Measurements from ENCODE around the gene ZNF654. TPM values are rescaled to one million over a fixed set of nuclear protein-coding genes. Genes with fewer than 3 reads are reported as not detected.
A peak's percentile ranks its signal among the peaks of the same experiment; 100 is the strongest.

The ZNF654 gene
- total RNA-seq, 1 donor from 2014 or later = 18.7 TPM

- H3K27ac Mint-ChIP-seq (ENCODE audit: unreplicated experiment) = no peak overlapping the region
- Histone ChIP-seq H2AFZ (ENCODE audit: low read depth, low read length) (no peak overlapping the region), H3K4me2 (ENCODE audit: low read length) (no peak overlapping the region), H3K27me3 (ENCODE audit: insufficient read depth, low read length) (no peaks in the 10 kb centered on the region), H3K27ac (ENCODE audit: low read depth, low read length) (no peak overlapping the region), H4K20me1 (ENCODE audit: insufficient read depth, low read length) (peaks cover 8% of the 10 kb centered on the region), H3K36me3 (ENCODE audit: insufficient read depth, low read length) (no peaks in the 10 kb centered on the region), H3K9me3 (ENCODE audit: insufficient read depth, low read depth, low read length) (no peaks in the 10 kb centered on the region), H3K79me2 (ENCODE audit: insufficient read depth, low read length) (peaks cover 45% of the 10 kb centered on the region), H3K9ac (ENCODE audit: low read length) (no peak overlapping the region), H3K4me1 (ENCODE audit: insufficient read depth, low read length) (peaks cover 15% of the 10 kb centered on the region), H3K4me3 (ENCODE audit: insufficient read depth, low read depth, low read length) (no peak overlapping the region)
- peaks cover 9% of the 10 kb centered on the region for H3K4me1 Mint-ChIP-seq (ENCODE audit: low read depth, unreplicated experiment)
- FAIRE-seq = no peak
- no peak overlapping the region for H3K4me3 Mint-ChIP-seq (ENCODE audit: unreplicated experiment)
- H3K9me3 Mint-ChIP-seq (ENCODE audit: unreplicated experiment) = no peaks in the 10 kb centered on the region
- H3K27me3 Mint-ChIP-seq (ENCODE audit: low read depth, unreplicated experiment) = no peaks in the 10 kb centered on the region
- DNase-seq (ENCODE audit: low read depth) = no peak
- H3K36me3 Mint-ChIP-seq (ENCODE audit: low read depth, unreplicated experiment) = peaks cover 2% of the 10 kb centered on the region
- TF ChIP-seq EZH2 (IDR thresholded peaks at IDR 0.05; ENCODE audit: insufficient read depth, low read length) = no peak
- no peak for TF ChIP-seq CTCF (IDR thresholded peaks at IDR 0.05; ENCODE audit: insufficient read depth, low read depth, low read length)
Measured at GRCh38 chr3:88147261-88147660, 88.2 kb downstream of the ZNF654 start.

DNA sequence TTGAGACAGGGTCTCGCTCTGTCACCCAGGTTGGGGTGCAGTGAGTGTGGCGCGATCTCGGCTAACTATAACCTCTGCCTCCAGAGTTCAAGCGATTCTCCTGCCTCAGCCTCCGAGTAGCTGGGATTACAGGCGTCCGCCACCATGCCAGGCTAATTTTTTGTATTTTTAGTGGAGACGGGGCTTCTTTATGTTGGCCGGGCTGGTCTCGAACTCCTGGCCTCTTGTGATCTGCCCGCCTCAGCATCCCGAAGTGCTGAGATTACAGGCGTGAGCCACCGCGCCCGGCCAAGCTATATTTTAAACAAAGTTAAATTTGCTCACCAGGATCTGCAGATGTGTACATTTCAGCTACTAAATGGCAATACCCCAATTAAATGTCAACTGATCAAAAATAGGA is 89.6 kb downstream of the ZNF654 start:
- no peaks in the 10 kb centered on the region for H3K9me3 ChIP-seq (ENCODE audit: insufficient read depth, low read depth, low read length)
- DNase-seq (ENCODE audit: low read depth) = no peak
- peak overlapping the region; percentile 99 for H3K4me3 ChIP-seq (ENCODE audit: insufficient read depth, low read depth, low read length)
- H3K27ac ChIP-seq (ENCODE audit: low read depth, low read length) = peak overlapping the region; percentile 92
- TF ChIP-seq CTCF (IDR thresholded peaks at IDR 0.05; ENCODE audit: insufficient read depth, low read depth, low read length) = no peak
- no peak for TF ChIP-seq EZH2 (IDR thresholded peaks at IDR 0.05; ENCODE audit: insufficient read depth, low read length)
- H3K36me3 ChIP-seq (ENCODE audit: insufficient read depth, low read length) = peaks cover 3% of the 10 kb centered on the region
- no peak for FAIRE-seq
- peak overlapping the region; percentile 99 for H3K9ac ChIP-seq (ENCODE audit: low read length)
- peaks cover 13% of the 10 kb centered on the region for H3K4me1 ChIP-seq (ENCODE audit: insufficient read depth, low read length)
- no peaks in the 10 kb centered on the region for H3K9me3 Mint-ChIP-seq (ENCODE audit: unreplicated experiment)
- peak overlapping the region; percentile 62 for H3K27ac Mint-ChIP-seq (ENCODE audit: unreplicated experiment)
- no peaks in the 10 kb centered on the region for H3K27me3 ChIP-seq (ENCODE audit: insufficient read depth, low read length)
- H3K4me3 Mint-ChIP-seq (ENCODE audit: unreplicated experiment) = peak overlapping the region; percentile 92
- no peaks in the 10 kb centered on the region for H3K27me3 Mint-ChIP-seq (ENCODE audit: low read depth, unreplicated experiment)
- no peaks in the 10 kb centered on the region for H3K36me3 Mint-ChIP-seq (ENCODE audit: low read depth, unreplicated experiment)
- peaks cover 59% of the 10 kb centered on the region for H3K79me2 ChIP-seq (ENCODE audit: insufficient read depth, low read length)
- peaks cover 8% of the 10 kb centered on the region for H4K20me1 ChIP-seq (ENCODE audit: insufficient read depth, low read length)
- peak overlapping the region; percentile 96 for H3K4me2 ChIP-seq (ENCODE audit: low read length)
- H2AFZ ChIP-seq (ENCODE audit: low read depth, low read length) = peak overlapping the region; percentile 99
- peaks cover 7% of the 10 kb centered on the region for H3K4me1 Mint-ChIP-seq (ENCODE audit: low read depth, unreplicated experiment)

DNA sequence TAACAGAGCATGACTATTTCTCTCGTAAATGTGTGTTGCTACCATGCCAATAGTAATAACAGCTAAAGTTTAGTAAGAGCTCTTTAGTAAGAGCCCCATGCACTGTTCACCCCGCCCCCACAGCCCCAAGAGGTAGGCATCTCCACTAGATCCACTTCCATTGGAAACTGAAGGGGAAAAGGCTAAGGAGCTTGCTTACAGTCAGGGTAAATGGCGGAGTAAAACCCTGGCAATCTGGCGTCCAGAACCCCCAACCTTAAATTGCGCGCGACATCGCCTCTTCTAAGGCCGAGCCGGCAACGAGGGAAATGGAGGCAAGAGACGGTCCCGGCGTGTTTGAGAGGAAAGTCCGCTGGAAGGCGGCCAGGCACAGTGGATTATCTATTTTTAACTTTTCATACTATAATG is 90.0 kb downstream of the ZNF654 start:
- no peaks in the 10 kb centered on the region for H3K9me3 ChIP-seq (ENCODE audit: insufficient read depth, low read depth, low read length)
- FAIRE-seq = no peak
- Mint-ChIP-seq H3K4me3 (ENCODE audit: unreplicated experiment) (peak overlapping the region; percentile 92), H3K27me3 (ENCODE audit: low read depth, unreplicated experiment) (no peaks in the 10 kb centered on the region), H3K9me3 (ENCODE audit: unreplicated experiment) (no peaks in the 10 kb centered on the region), H3K27ac (ENCODE audit: unreplicated experiment) (peak overlapping the region; percentile 59), H3K36me3 (ENCODE audit: low read depth, unreplicated experiment) (no peaks in the 10 kb centered on the region), H3K4me1 (ENCODE audit: low read depth, unreplicated experiment) (peaks cover 7% of the 10 kb centered on the region)
- no peaks in the 10 kb centered on the region for H3K27me3 ChIP-seq (ENCODE audit: insufficient read depth, low read length)
- H3K79me2 ChIP-seq (ENCODE audit: insufficient read depth, low read length) = peaks cover 62% of the 10 kb centered on the region
- H3K27ac ChIP-seq (ENCODE audit: low read depth, low read length) = peak overlapping the region; percentile 92
- H2AFZ ChIP-seq (ENCODE audit: low read depth, low read length) = peak overlapping the region; percentile 99
- peak overlapping the region; percentile 99 for H3K4me3 ChIP-seq (ENCODE audit: insufficient read depth, low read depth, low read length)
- DNase-seq (ENCODE audit: low read depth) = peak; percentile 11
- peaks cover 5% of the 10 kb centered on the region for H3K36me3 ChIP-seq (ENCODE audit: insufficient read depth, low read length)
- H3K4me2 ChIP-seq (ENCODE audit: low read length) = peak overlapping the region; percentile 96
- peak overlapping the region; percentile 99 for H3K9ac ChIP-seq (ENCODE audit: low read length)
- H4K20me1 ChIP-seq (ENCODE audit: insufficient read depth, low read length) = peaks cover 8% of the 10 kb centered on the region
- TF ChIP-seq CTCF (IDR thresholded peaks at IDR 0.05; ENCODE audit: insufficient read depth, low read depth, low read length) = no peak
- TF ChIP-seq EZH2 (IDR thresholded peaks at IDR 0.05; ENCODE audit: insufficient read depth, low read length) = no peak
- peaks cover 13% of the 10 kb centered on the region for H3K4me1 ChIP-seq (ENCODE audit: insufficient read depth, low read length)

All from astrocyte (in vitro differentiated cells and primary cell).